H1 (cell line): ENCODE data around the gene DDX23. TPM values are rescaled to one million over a fixed set of nuclear protein-coding genes. Genes with fewer than 3 reads are reported as not detected.
A peak's percentile ranks its signal among the peaks of the same experiment; 100 is the strongest.

Source experiments
- EGR1 ChIP-seq: IDR thresholded peaks from 2 replicates; pipeline ENCODE4 v1.6.1; 2011; ENCODE audit warnings: low read depth, low read length, borderline replicate concordance
- GABPA ChIP-seq: IDR thresholded peaks from 2 replicates; pipeline ENCODE4 v1.6.1; 2011; ENCODE audit warnings: mild to moderate bottlenecking, low read length, moderate library complexity, borderline replicate concordance; ENCODE audit not compliant: insufficient read depth
- HDAC2 ChIP-seq, 2 experiments: fragments of 300-600 bp in 1 of 2; sonication (generic) in 1 of 2; IDR thresholded peaks; 2 replicates each; pipeline ENCODE4 v1.6.1; 2011 to 2012; ENCODE audit warnings: low read depth in 2 of 2, low read length in 2 of 2, mild to moderate bottlenecking in 2 of 2, moderate library complexity in 2 of 2, borderline replicate concordance in 1 of 2, inconsistent platforms in 1 of 2
- HDAC6 ChIP-seq: IDR thresholded peaks from one replicate; pipeline ENCODE4 v1.7.1; 2012; ENCODE audit warnings: low read depth, mild to moderate bottlenecking, inconsistent platforms, low read length, moderate library complexity
- KDM1A ChIP-seq: fragments of 200-600, 300-600 bp; sonication (generic); IDR thresholded peaks from 2 replicates; pipeline ENCODE4 v1.7.1; 2016; ENCODE audit warnings: mild to moderate bottlenecking, low read length, borderline replicate concordance
- POU5F1 ChIP-seq: IDR thresholded peaks from 2 replicates; pipeline ENCODE4 v1.6.1; 2011; ENCODE audit warnings: low read depth, mild to moderate bottlenecking, low read length, moderate library complexity
- TCF12 ChIP-seq: IDR thresholded peaks from 2 replicates; pipeline ENCODE4 v1.6.1; 2011; ENCODE audit warnings: low read depth, mild to moderate bottlenecking, low read length
- polyA plus RNA-seq, 7 experiments: library from polyadenylated mRNA; depleted of rRNA in 3 of 7; stranded (reverse) in 5 of 7; unstranded in 2 of 7; fragments of >200 nt in 5 of 7; fragments of 200-250 nt in 2 of 7; gene quantifications; 1 replicate in 5 of 7; 2 replicates in 1 of 7; 4 replicates in 1 of 7; pipeline versions ENCODE4 v1.2.1 to v1.2.3, GENCODE V29; 2011 to 2013; ENCODE audit warnings: missing spikeins in 2 of 7, mixed read lengths in 2 of 7
- total RNA-seq: library from RNA; stranded (reverse); fragmentation: NEBNext Ultra II Directional; extraction: Animal tissue kit (Norgen Biotek cat#: 25700); gene quantifications from 2 replicates; pipeline ENCODE4 v1.2.1, GENCODE V29; 2021
- TF ChIP-seq, protein P1 (sequence below), 3 experiments: IDR thresholded peaks; 1 replicate in 2 of 3; 2 replicates in 1 of 3; pipeline versions ENCODE4 v1.5.1 to v1.6.1; 2011; ENCODE audit warnings: low read length in 3 of 3, mild to moderate bottlenecking in 3 of 3, inconsistent platforms in 2 of 3, low read depth in 1 of 3, moderate library complexity in 1 of 3; ENCODE audit not compliant: insufficient read depth in 1 of 3; ENCODE audit errors: control extremely low read depth in 1 of 3
- TF ChIP-seq, protein P2 (sequence below): IDR thresholded peaks from 2 replicates; pipeline ENCODE4 v1.6.1; 2012; ENCODE audit warnings: inconsistent platforms

Gene DDX23
- total and polyA plus RNA-seq, 2 of the 8 experiments (the other 6 are each of a cell fraction or from before 2014, with no cell fraction given) = 43.5 to 107 TPM

DNA sequence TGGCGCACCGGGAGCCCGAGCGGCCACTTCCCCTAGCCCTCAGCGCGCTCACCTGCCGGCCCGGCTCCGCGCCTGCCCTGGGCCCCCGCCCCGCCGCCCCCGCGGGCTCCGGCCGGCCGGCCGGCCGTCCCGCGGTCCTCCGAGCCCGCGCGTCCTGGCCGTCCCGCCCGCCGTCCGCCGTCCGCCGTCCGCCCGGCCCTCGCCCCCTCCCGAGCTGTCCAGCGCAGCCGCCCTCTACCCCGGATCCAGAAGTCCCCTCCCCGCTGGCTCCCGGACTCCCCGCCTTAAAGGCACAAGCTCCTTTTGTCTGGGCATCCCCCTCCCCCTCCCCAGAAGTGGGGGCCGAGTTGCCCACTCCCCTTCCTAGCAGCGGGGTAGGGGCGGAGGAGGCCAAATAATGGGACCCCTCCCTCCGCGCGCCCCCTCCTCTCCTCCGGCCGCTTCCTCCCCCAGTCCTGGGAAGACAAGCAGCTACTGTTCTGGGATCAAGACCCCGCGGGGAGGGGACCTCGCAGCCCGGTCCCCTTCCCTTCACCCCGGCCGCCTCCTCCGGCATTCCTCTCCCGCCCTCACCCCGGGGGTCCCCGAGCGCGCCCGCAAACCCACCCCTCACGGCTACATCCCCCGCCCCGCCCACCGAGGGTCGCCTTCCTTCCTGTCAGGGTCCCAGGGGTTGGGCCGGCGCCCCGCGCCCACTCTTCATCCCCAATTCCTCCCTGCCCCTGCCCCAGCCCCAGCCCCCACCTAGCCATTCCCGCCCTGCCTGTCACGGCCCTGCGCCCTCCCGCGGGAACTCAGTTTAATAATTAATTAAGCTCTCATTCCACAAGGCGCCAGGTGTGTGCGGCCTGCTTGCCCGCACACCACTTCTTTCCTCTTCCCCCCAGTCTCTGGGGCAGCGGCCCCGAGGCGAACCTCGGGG lies 62.8 kb downstream of the DDX23 start, which contains the start of gene ADCY6 (continued):
- TF ChIP-seq HDAC2 (IDR thresholded peaks at IDR 0.05; ENCODE audit: borderline replicate concordance in 1 of 2, low read depth in 2 of 2, low read length in 2 of 2) (no peak), POU5F1 (no peak), TCF12 (0 out of 2 replicates have a peak, but pooled peaks have one; percentile 3), KDM1A (peak; percentile 94; the same call in 1 of the 2 replicates), EGR1 (no peak), GABPA (no peak), HDAC6 (no peak)
- TF ChIP-seq, protein P1, sequence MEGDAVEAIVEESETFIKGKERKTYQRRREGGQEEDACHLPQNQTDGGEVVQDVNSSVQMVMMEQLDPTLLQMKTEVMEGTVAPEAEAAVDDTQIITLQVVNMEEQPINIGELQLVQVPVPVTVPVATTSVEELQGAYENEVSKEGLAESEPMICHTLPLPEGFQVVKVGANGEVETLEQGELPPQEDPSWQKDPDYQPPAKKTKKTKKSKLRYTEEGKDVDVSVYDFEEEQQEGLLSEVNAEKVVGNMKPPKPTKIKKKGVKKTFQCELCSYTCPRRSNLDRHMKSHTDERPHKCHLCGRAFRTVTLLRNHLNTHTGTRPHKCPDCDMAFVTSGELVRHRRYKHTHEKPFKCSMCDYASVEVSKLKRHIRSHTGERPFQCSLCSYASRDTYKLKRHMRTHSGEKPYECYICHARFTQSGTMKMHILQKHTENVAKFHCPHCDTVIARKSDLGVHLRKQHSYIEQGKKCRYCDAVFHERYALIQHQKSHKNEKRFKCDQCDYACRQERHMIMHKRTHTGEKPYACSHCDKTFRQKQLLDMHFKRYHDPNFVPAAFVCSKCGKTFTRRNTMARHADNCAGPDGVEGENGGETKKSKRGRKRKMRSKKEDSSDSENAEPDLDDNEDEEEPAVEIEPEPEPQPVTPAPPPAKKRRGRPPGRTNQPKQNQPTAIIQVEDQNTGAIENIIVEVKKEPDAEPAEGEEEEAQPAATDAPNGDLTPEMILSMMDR (IDR thresholded peaks at IDR 0.05; ENCODE audit: control extremely low read depth in 1 of 3, insufficient read depth in 1 of 3, low read depth in 1 of 3, low read length in 3 of 3) = no peak
- TF ChIP-seq, protein P2, sequence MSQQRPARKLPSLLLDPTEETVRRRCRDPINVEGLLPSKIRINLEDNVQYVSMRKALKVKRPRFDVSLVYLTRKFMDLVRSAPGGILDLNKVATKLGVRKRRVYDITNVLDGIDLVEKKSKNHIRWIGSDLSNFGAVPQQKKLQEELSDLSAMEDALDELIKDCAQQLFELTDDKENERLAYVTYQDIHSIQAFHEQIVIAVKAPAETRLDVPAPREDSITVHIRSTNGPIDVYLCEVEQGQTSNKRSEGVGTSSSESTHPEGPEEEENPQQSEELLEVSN = no peak
